T-cell (primary cell): ENCODE results near the gene TEX51. TPM values are rescaled to one million over a fixed set of nuclear protein-coding genes. Genes with fewer than 3 reads are reported as not detected.

Source experiments
- ATAC-seq, 4 experiments: fragments of 200-7000 bp in 3 of 4; fragments of 150-1000 bp in 1 of 4; cut with Tn5 transposase; replicated peaks in 1 of 4; 1 replicate in 3 of 4; 2 replicates in 1 of 4; pipeline ENCODE4 v1.10.0; 2021; ENCODE audit warnings: moderate library complexity in 3 of 4, mild to moderate bottlenecking in 2 of 4, moderate number of reproducible peaks in 1 of 4
- CTCF ChIA-PET, 2 donors: fragments of 300-600 bp; sonication (Branson Sonifier 250); formaldehyde crosslinking; loops; one replicate each; lab custom pipeline; 2022; ENCODE audit warnings: antibody characterized with exemption in 2 of 2; lab: Charles Lee
- POLR2A ChIA-PET, 2 donors: fragments of 300-600 bp; sonication (Branson Sonifier 250); formaldehyde crosslinking; loops; one replicate each; lab custom pipeline; 2022; ENCODE audit warnings: antibody characterized with exemption in 2 of 2; lab: Charles Lee
- DNase-seq, 35 experiments: peaks; one replicate each; pipeline versions ENCODE4 v3.0.0 to v3.0.0-alpha.2; 2013 to 2023
- H3K27ac ChIP-seq: one replicate; pipeline ENCODE4 v1.5.1; 2013; ENCODE audit warnings: low read length
- H3K27me3 ChIP-seq, 2 experiments: replicated peaks in 1 of 2; 1 replicate in 1 of 2; 2 replicates in 1 of 2; pipeline versions ENCODE4 v1.6.1 to v1.7.0; 2013; ENCODE audit warnings: low read length in 1 of 2, mixed read lengths in 1 of 2; ENCODE audit not compliant: control insufficient read depth in 2 of 2, insufficient read depth in 2 of 2; ENCODE audit errors: extremely low read depth in 1 of 2
- H3K36me3 ChIP-seq, 2 donors: 1 replicate in 1 of 2; 2 replicates in 1 of 2; pipeline versions ENCODE4 v1.6.1 to v1.7.0; 2013; ENCODE audit warnings: low read length in 1 of 2; ENCODE audit not compliant: control insufficient read depth in 2 of 2, insufficient read depth in 1 of 2; ENCODE audit errors: extremely low read depth in 1 of 2
- H3K4me1 ChIP-seq, 2 experiments: 1 replicate in 1 of 2; 2 replicates in 1 of 2; pipeline versions ENCODE4 v1.6.1 to v1.7.0; 2013; ENCODE audit warnings: low read length in 2 of 2, mixed read lengths in 1 of 2; ENCODE audit not compliant: insufficient read depth in 2 of 2, control insufficient read depth in 1 of 2; ENCODE audit errors: extremely low read depth in 1 of 2
- H3K4me3 ChIP-seq, 2 donors: 1 replicate in 1 of 2; 2 replicates in 1 of 2; pipeline versions ENCODE4 v1.5.1 to v1.7.0; 2013; ENCODE audit warnings: mild to moderate bottlenecking in 2 of 2, low read length in 1 of 2, moderate library complexity in 1 of 2; ENCODE audit not compliant: control insufficient read depth in 1 of 2; ENCODE audit errors: extremely low read depth in 1 of 2
- H3K9me3 ChIP-seq: 2 replicates; pipeline ENCODE4 v1.7.0; 2013
- H3K27ac Mint-ChIP-seq, 2 donors: one replicate each; pipeline ENCODE4 v1.8.0; 2020 to 2021; ENCODE audit warnings: mild to moderate bottlenecking in 2 of 2, mixed read lengths in 2 of 2
- H3K27me3 Mint-ChIP-seq, 2 donors: one replicate each; pipeline ENCODE4 v1.8.0; 2021 to 2022; ENCODE audit warnings: mixed read lengths in 2 of 2
- H3K36me3 Mint-ChIP-seq: one replicate; pipeline ENCODE4 v1.8.0; 2021; ENCODE audit warnings: mixed read lengths
- H3K4me1 Mint-ChIP-seq, 3 donors: one replicate each; pipeline ENCODE4 v1.8.0; 2020 to 2022; ENCODE audit warnings: mixed read lengths in 3 of 3, mild to moderate bottlenecking in 1 of 3
- H3K4me3 Mint-ChIP-seq, 3 donors: one replicate each; pipeline ENCODE4 v1.8.0; 2020 to 2022; ENCODE audit warnings: mild to moderate bottlenecking in 3 of 3, mixed read lengths in 3 of 3, moderate library complexity in 3 of 3
- H3K9me3 Mint-ChIP-seq, 3 donors: one replicate each; pipeline ENCODE4 v1.8.0; 2020 to 2022; ENCODE audit warnings: mixed read lengths in 3 of 3
- WGBS: methylation state at CpG from one replicate; pipeline ENCODE4 v1.1.5; 2013; ENCODE audit warnings: missing lambda C conversion rate; ENCODE audit not compliant: insufficient coverage; 5-methylcytosine and 5-hydroxymethylcytosine counted together
- total RNA-seq, 35 experiments: library from RNA in 6 of 35; stranded (reverse) in 6 of 35; fragments of 120-200 nt in 1 of 35; gene quantifications; one replicate each; pipeline versions ENCODE4 v1.2.1 to v1.2.4 and lab custom pipeline; 2013 to 2026

Gene TEX51
- total RNA-seq, 5 donors from 2014 or later (not counting 1 experiment from before 2014, with no cell fraction given): not detected

DNA sequence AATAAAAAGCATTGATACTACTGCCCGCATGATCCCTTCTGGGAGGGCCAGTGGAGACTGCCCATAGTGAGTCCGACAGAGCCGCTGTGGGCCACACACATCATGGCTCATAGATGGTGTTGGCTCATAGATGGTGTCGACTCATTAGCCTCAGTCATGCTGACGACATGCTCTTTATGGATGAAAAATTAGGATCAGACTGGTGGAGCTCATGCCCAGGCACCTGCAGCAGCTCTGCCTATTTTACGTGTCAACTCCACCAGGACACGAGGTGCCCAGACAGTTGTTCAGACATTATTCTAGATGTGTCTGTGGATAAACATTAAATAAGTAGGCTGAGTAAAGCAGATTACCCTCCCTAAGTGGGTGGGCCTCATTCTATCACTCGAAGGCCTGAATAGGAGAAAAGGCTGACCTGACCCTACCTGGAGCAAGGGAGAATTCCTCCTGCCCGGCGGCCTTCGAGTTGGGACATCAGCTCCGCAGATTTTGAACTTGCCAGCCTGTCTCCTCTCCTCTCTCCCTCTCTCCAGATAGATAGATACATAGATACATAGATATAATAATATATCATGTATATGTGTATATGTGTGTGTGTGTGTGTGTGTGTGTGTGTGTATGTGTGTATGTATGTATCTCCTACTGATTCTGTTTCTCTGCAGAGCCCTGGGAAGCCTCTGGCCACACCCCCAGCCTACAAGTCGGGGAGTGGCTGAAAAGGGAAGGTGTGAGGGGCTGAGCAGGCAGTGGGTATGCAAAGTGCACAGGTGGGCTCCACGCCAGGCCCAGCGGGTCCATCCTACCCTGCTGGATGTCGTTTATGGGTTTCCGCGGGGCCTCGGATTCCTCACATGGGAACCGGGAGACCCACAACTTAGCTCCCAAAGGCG, 13.6 kb upstream of the TEX51 start:
- peaks cover 4 to 8% (median 7%) of the 10 kb centered on the region in 3 donors for H3K4me1 Mint-ChIP-seq
- no peak overlapping the region for H3K4me3 Mint-ChIP-seq
- POLR2A ChIA-PET: no interaction called here
- no peak overlapping the region for H3K4me3 ChIP-seq
- H3K4me1 ChIP-seq: peaks cover 0 to 10% of the 10 kb centered on the region in 2 experiments
- WGBS: 88% methylated on average over 13 of the region's 21 CpGs
- peaks cover 14 to 30% of the 10 kb centered on the region in 2 donors for H3K27me3 Mint-ChIP-seq
- no peaks in the 10 kb centered on the region for H3K9me3 Mint-ChIP-seq
- CTCF ChIA-PET: no interaction called here
- H3K36me3 ChIP-seq: no peaks in the 10 kb centered on the region
- no peaks in the 10 kb centered on the region for H3K36me3 Mint-ChIP-seq
- no peak overlapping the region for H3K27ac ChIP-seq
- H3K27me3 ChIP-seq: peaks cover 0 to 46% of the 10 kb centered on the region in 2 experiments
- H3K9me3 ChIP-seq: no peaks in the 10 kb centered on the region
- H3K27ac Mint-ChIP-seq: no peak overlapping the region
- DNase-seq (no peak), ATAC-seq (no peak)

DNA sequence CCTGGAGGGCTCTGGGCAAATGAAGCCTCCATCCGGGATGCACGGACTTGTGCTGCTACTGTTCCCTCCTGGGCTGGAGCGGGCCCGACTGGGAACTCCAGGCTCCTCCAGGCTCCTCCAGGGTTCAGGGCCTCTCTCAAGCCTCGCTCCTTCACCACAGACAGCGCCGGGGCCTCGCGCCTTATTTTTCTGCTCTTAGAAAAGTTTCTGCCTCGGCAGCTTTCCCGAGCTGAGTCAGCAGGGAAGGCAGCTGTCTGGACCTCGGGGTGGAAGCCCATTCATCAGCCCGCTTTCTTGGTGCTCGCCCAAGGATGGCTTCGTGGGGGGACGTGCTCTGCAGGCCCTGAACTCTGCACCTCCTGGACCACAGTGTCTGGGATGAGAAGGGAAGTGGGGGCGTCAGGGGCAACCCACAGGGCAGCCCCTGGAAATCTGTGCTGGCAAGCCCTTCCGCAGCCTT, 12.9 kb upstream of the TEX51 start:
- no peaks in the 10 kb centered on the region for H3K9me3 Mint-ChIP-seq
- ChIA-PET POLR2A (no interaction called here), CTCF (no interaction called here)
- no peak for ATAC-seq
- no peaks in the 10 kb centered on the region for H3K36me3 Mint-ChIP-seq
- peaks cover 4 to 8% (median 7%) of the 10 kb centered on the region in 3 donors for H3K4me1 Mint-ChIP-seq
- no peak overlapping the region for H3K27ac ChIP-seq
- no peak overlapping the region for H3K4me3 Mint-ChIP-seq
- DNase-seq: no peak
- no peak overlapping the region for H3K27ac Mint-ChIP-seq
- no peak overlapping the region for H3K4me3 ChIP-seq
- WGBS: 51% methylated on average over 16 of the region's 18 CpGs
- H3K9me3 ChIP-seq: no peaks in the 10 kb centered on the region
- peaks cover 0 to 10% of the 10 kb centered on the region in 2 experiments for H3K4me1 ChIP-seq
- H3K27me3 Mint-ChIP-seq: peaks cover 14 to 30% of the 10 kb centered on the region in 2 donors
- H3K27me3 ChIP-seq: peaks cover 0 to 42% of the 10 kb centered on the region in 2 experiments
- H3K36me3 ChIP-seq: no peaks in the 10 kb centered on the region

DNA sequence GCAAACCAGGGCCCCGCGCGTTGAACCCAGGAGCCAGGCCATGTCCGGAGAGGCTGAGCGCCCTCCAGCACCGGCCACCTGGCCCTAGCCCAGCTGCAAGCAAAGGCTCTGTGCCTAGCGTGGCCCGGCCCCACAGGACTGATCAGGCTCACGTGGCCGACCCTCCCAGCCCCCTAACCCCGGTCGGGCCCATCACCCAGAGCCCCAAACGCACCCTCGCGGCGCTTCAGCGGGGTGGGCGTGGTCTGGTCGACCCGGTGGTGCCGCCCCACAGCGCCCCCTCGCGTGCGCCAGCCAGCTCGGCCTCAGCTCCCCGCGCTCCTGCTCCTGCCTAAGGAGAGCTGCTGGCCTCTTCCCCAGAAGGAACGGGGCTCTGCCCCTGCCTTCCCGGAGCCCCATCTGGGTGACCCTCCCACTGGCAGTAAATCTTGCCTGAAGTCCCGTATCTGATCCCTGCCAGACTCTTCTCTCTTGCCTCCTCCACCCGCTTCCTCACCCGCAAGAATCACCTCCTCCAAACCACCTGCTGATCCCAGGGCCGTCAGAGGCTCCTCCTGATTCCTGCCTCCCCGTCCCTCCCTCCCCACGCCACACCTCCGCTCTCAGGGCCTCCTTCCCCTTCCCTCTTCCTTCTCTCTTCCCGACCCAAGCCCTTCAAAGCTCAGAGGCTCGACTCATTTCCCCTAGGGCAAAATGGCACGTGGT, 12.3 kb upstream of the TEX51 start:
- 7% methylated on average over 39 of the region's 40 CpGs for WGBS
- CTCF ChIA-PET: interaction anchor here (0.6 to 0.7 kb wide), 4 partner anchors 15 to 589 kb away, joined by 3 to 4 read pairs (median 3); no protein-coding TSS in a partner anchor

DNA sequence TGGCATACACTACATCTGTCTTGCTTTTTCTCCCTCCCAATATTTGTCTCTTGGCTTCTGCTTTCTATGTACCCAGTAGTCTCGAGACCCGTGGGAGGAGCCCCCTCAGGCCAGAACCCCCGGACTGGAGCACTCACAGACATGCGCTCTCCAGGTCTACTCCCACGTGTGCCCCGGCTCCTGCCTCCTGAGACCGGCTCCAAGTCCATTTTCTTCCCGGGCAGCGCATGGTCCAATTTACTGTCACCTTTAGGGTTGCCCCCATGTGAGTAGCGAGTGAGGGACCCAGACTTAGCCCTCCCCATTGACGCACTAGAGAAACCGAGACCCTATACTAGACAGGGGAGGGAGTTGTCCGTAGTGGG, 11.8 kb upstream of the TEX51 start:
- no peak overlapping the region for H3K27ac Mint-ChIP-seq
- no peak overlapping the region for H3K27ac ChIP-seq
- no peaks in the 10 kb centered on the region for H3K9me3 ChIP-seq
- ChIA-PET POLR2A (no interaction called here), CTCF (interaction anchor here (0.6 to 0.7 kb wide), 4 partner anchors 14 to 588 kb away, joined by 3 to 4 read pairs (median 3); no protein-coding TSS in a partner anchor)
- H3K4me3 Mint-ChIP-seq: peak overlapping the region in 1 of 3 donors; percentile 56
- DNase-seq: no peak
- H3K36me3 Mint-ChIP-seq: no peaks in the 10 kb centered on the region
- no peak for ATAC-seq
- H3K4me1 ChIP-seq: peaks cover 0 to 10% of the 10 kb centered on the region in 2 experiments
- H3K27me3 ChIP-seq: peaks cover 0 to 39% of the 10 kb centered on the region in 2 experiments
- 80% methylated on average over 11 of the region's 13 CpGs for WGBS
- H3K9me3 Mint-ChIP-seq: no peaks in the 10 kb centered on the region
- no peaks in the 10 kb centered on the region for H3K36me3 ChIP-seq
- peaks cover 14 to 32% of the 10 kb centered on the region in 2 donors for H3K27me3 Mint-ChIP-seq
- H3K4me1 Mint-ChIP-seq: peaks cover 4 to 8% (median 7%) of the 10 kb centered on the region in 3 donors
- H3K4me3 ChIP-seq: no peak overlapping the region

More for the DNA sequence above, 12.3 kb upstream of the TEX51 start:
- Histone ChIP-seq H3K36me3 (no peaks in the 10 kb centered on the region), H3K4me1 (peaks cover 0 to 10% of the 10 kb centered on the region in 2 experiments), H3K4me3 (no peak overlapping the region), H3K9me3 (no peaks in the 10 kb centered on the region), H3K27ac (no peak overlapping the region), H3K27me3 (peaks cover 0 to 42% of the 10 kb centered on the region in 2 experiments)
- peak in 28 of 35 experiments; percentile 5 to 57 (median 22) for DNase-seq
- H3K36me3 Mint-ChIP-seq: no peaks in the 10 kb centered on the region
- peaks cover 14 to 30% of the 10 kb centered on the region in 2 donors for H3K27me3 Mint-ChIP-seq
- POLR2A ChIA-PET: no interaction called here
- peaks cover 4 to 8% (median 7%) of the 10 kb centered on the region in 3 donors for H3K4me1 Mint-ChIP-seq
- H3K9me3 Mint-ChIP-seq: no peaks in the 10 kb centered on the region
- H3K4me3 Mint-ChIP-seq: peak overlapping the region in 2 of 3 donors; percentile 24 to 56
- H3K27ac Mint-ChIP-seq: no peak overlapping the region
- ATAC-seq: peak; percentile 32 to 71 (median 38)

DNA sequence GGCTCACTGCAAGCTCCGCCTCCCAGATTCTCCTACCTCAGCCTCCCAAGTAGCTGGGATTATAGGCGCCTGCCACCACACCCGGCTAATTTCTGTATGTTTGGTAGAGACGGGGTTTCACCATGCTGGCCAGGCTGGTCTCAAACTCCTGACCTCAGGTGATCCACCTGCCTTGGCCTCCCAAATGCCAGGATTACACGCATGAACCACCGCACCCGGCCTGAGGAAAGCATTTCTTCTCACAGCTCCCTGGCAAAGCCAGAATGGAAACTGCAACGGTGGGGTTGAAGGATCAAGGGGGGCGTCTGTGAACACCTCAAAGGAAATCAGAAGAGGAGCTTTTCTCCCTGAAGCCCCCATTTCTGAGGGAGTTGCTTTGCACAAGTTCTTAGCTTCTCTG, 11.2 kb upstream of the TEX51 start:
- CTCF ChIA-PET: interaction anchor here (0.6 to 0.7 kb wide), 4 partner anchors 14 to 511 kb away, joined by 3 to 4 read pairs (median 3); no protein-coding TSS in a partner anchor
- Mint-ChIP-seq H3K36me3 (no peaks in the 10 kb centered on the region), H3K27me3 (peaks cover 14 to 32% of the 10 kb centered on the region in 2 donors), H3K9me3 (no peaks in the 10 kb centered on the region), H3K4me1 (peaks cover 4 to 8% (median 7%) of the 10 kb centered on the region in 3 donors), H3K27ac (no peak overlapping the region), H3K4me3 (no peak overlapping the region)
- peaks cover 0 to 10% of the 10 kb centered on the region in 2 experiments for H3K4me1 ChIP-seq
- DNase-seq: no peak
- WGBS: 94% methylated on average over 3 of the region's 9 CpGs
- H3K27ac ChIP-seq: no peak overlapping the region
- no peak overlapping the region for H3K4me3 ChIP-seq
- POLR2A ChIA-PET: no interaction called here
- H3K36me3 ChIP-seq: no peaks in the 10 kb centered on the region
- no peak for ATAC-seq
- H3K9me3 ChIP-seq: no peaks in the 10 kb centered on the region
- H3K27me3 ChIP-seq: peaks cover 0 to 39% of the 10 kb centered on the region in 2 experiments

DNA sequence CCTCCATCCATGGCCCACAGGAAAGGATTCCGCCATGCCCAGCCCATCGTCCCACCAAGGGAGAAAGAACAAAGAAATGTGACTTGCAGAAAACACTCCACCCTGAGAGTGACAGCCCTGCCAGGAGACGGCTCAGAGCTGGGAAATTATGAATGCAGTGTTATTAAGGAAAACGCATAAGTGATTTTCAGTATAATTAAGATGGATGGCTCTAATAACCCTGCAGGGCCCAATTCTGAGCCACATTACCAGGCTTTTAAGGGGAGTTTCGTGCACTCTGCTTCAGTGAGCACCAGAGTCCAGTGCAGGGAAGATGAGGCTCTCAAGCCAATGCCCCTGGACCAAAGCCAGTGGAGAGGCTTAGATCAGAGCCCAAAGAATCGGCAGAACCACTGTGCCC, 10.6 kb upstream of the TEX51 start:
- no peak overlapping the region for H3K27ac ChIP-seq
- H3K36me3 ChIP-seq: no peaks in the 10 kb centered on the region
- no peak overlapping the region for H3K27ac Mint-ChIP-seq
- H3K27me3 Mint-ChIP-seq: peaks cover 14 to 32% of the 10 kb centered on the region in 2 donors
- CTCF ChIA-PET: no interaction called here
- POLR2A ChIA-PET: no interaction called here
- H3K27me3 ChIP-seq: peaks cover 0 to 39% of the 10 kb centered on the region in 2 experiments
- no peak overlapping the region for H3K4me3 Mint-ChIP-seq
- no peak for DNase-seq
- H3K4me3 ChIP-seq: no peak overlapping the region
- no peaks in the 10 kb centered on the region for H3K36me3 Mint-ChIP-seq
- peaks cover 0 to 10% of the 10 kb centered on the region in 2 experiments for H3K4me1 ChIP-seq
- H3K4me1 Mint-ChIP-seq: peaks cover 4 to 8% (median 7%) of the 10 kb centered on the region in 3 donors
- ATAC-seq: no peak
- no peaks in the 10 kb centered on the region for H3K9me3 Mint-ChIP-seq
- 60% methylated on average over 2 of the region's 6 CpGs for WGBS
- no peaks in the 10 kb centered on the region for H3K9me3 ChIP-seq
